Effector CD4-positive, alpha-beta T cell (primary cell): ENCODE measurements around the gene SNAP47.

ENCODE experiments used
- DNase-seq: peaks from one replicate; pipeline ENCODE4 v3.0.0-alpha.2; 2020

SNAP47 gene

GRCh38 chr1:227731696-227732585 lies 3.3 kb upstream of the SNAP47 start:
- no peak for DNase-seq

DNA sequence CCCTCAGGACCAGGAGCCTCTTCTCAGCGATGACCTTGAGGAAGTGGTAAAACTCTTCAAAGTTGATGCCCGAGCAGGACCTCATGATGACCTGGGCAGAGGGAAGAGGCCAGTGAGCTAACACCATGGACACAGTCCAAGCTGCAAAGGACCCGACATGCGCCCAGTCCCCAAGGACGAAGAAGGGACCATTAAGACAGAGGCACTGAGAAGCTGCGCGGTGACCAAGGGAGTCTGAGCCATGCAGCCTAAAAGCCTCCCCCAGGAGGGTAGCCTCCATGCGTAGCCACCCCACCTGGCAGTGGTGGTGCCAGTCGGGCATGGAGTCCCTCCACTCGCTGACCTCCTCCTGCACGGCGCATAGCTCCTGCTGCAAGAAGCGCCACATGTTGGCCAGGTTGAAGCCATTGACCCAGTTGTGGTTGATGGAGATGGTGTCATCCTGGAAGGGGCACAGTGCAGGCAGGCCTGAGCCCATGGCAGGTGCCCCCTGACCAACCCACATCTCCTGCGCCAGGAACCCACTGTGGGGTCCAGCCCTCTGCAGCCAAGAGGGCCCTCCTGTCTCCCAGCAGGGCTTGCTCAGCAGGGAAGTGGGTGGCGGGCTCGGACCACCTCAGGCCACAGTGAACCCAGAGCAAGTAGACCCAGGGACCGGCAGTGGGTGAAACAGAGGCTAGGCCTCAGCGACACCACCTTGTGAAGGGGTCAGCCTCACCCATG lies 2.5 kb upstream of the SNAP47 start:
- DNase-seq = no peak

DNA sequence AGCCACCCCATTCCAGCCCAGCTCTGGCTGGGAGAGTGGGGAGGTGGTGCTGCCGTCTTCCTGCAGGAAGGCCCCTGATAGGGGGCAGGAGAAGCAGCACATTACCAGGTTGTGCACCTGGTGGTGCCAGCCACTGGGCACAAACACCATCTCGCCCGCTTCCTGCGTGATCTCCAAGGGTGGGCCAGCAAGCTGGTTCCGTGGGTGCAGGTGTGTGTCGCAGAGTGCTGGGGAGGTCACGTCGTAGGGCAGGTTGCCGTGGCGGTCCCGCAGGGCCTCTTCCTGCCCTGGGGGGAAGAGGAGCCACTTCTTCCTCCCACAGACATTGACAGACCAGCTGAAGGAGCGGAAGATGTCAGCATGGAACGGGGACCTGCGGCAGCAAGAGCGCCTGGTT lies 1.9 kb upstream of the SNAP47 start:
- DNase-seq = no peak

GRCh38 chr1:227733751-227734545 lies 1.3 kb upstream of the SNAP47 start:
- DNase-seq = no peak

DNA sequence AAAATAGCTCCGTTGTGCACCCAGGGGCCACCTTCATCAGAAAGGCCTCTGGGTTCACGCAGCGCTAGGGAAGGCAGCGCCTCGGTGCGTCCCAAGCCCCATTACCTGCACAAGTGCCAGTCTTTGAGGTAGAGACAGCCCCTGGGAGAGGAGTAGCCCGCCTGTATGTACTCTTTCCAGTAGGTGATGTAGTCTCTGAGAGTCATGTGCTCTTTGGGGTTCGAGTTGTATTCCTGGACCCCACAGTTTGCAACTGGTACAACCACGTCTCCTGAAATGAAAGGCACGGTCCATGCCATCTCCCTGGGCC lies 734 bp upstream of the SNAP47 start:
- DNase-seq = no peak

DNA sequence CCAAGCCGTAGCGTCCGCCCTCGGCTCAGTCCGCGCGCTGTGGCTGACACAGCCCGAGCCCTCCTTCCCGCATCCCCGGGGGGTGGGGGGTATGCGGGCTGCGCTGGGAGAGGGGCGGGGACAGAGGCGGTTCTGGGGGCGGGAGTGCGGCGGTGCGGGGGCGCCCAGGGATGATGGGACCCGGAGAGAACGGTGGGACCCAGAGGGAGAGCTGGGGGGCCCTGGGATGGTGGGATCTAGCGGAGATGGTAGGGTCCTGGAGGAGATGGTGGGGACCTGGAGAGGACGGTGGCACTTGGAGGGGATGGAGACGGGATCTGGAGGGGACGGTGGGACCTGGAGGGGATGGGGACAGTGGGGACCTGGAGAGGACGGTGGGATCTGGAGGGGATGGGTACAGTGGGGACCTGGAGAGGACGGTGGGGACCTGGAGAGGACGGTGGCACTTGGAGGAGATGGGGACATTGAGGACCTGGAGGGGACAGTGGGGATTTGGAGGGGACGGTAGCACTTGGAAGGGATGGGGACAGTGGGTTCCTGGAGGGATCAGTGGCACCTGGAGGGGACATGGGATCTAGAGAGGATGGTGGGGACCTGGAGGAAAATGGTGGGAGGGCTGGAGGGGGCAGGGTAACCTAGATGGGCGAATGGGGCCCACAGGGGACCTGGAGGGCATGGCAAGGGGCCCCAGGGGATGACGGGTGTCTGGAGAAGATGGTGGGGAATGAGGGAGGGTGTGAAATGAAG lies 477 bp downstream of the SNAP47 start:
- DNase-seq = no peak

DNA sequence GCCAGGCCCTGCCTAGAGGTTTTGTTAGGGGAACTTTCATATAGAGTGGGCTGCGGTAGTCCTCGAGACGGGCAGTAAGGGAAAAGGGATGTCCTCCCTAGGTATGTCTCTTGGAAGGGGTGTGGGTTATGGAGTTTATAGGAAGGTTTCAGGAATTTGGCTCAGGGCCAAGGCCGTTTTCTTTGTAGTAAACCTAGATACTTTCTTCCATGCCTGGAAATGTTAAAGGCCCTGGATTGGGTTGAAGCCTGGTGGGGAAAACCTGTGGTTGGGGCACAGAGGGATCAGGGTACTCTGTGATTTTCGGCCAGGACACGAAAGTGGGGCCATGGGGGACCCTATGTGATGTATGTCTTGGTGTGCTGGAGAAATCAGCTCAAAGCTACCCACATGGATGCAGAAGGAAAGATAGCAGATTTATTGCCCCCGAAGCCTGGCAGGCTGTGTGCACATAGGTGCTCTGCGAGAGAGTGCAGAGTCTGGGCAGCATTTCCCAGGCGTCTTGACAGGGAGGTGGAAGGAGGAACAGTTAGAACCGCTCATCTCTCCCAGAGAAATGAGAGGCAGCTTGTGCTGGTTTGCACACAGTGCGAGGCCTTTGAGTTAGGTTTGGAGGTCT lies 1.7 kb downstream of the SNAP47 start:
- DNase-seq = no peak

GRCh38 chr1:227738820-227739219 lies 3.6 kb downstream of the SNAP47 start:
- DNase-seq = no peak

DNA sequence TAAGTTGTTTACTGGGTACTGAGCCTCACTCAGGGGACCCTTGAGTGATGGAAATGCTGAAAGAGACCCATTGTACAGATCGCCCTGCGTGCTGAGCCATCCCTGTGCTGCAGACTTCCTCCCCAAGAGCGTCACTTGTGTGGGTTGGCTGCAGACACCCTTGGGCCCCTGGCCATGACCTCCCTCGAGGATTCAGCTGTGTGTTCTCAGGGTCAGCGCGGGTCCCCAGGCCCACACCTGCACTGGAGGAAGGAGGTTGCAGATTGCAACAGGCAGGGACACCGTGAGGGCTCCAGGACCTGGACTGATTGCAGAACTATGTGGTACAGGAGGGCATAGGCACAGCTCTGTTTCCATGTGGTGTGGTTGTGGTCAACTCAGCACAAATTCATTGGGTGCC lies 4.4 kb downstream of the SNAP47 start:
- DNase-seq = no peak

DNA sequence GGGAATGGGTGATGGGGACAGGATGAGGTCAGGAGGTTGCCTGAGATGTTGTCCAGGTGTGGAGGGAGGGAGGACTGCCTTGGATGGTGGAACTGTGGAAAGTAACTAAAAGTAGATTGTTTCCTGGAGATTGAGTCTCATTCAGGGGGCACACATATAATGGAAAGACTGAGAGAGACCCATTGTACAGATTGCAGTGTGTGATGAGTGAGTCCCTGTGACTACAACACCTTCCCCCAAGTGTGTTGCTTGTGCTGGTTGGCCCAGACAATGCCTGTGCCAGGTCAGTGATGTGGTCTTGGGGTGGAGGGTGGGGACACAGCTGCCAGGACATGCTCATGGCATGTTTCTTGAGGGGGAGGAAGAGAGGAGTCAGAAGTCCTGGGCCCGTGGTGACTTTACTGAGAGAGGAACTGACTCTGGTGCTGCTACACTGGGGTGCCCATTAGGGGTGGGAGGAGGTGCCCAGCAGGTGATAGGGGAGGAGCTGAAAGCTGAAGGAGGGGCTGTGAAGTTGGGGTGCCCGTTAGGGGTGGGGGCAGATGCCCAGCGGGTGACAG lies 5.2 kb downstream of the SNAP47 start:
- DNase-seq = no peak

- DNase-seq = no peak
Observed at GRCh38 chr1:227741166-227741870, 6.1 kb downstream of the SNAP47 start.

DNA sequence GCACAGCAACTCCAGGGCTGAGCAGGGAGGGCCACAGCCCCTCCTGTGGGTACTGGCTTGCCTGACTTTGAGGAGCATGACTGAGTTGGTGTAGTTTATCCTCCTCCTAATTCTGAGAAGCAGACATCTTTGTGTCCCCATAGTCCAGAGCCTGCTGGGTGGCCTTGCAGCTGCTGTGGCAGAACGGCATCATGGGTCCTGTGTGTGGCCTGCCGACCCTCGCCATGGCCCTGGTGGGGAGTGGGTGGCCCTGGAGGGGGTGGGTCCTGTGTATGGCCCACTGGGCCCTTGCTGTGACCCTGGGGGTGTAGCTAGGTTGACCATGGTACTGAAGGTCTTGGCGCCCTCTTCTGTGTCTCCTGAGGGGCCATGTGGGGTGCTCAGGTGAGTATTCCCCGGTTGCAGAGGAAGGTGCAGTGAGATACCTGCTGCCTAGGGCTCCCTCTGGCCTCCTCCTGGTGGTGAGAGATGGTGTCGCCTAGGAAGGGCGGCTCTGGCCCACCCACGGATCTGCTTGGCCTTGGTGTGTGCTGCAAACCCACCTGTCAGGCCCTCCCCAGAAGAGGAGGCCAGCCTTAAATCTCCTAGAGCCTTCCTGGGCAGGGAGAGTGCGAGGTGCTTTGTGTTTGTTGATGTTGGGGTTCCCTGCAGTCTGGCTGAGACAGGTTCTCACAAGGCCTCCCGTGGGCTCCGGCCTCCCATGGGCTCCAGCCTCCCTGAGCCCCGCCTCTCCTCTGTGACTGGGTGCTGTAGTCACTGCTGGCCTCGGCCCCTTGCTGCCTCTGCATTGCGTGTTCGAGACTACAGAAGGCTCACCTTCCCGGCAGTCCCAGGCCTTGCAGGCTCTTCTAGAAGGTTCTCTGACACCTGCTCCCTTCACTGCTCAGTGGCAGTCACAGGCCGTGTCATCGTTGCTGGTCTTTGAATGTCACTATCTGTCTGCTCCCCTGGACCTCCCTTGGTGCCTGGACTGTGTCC lies 7.8 kb downstream of the SNAP47 start:
- no peak for DNase-seq

GRCh38 chr1:227744668-227745067 lies 9.4 kb downstream of the SNAP47 start:
- no peak for DNase-seq

DNA sequence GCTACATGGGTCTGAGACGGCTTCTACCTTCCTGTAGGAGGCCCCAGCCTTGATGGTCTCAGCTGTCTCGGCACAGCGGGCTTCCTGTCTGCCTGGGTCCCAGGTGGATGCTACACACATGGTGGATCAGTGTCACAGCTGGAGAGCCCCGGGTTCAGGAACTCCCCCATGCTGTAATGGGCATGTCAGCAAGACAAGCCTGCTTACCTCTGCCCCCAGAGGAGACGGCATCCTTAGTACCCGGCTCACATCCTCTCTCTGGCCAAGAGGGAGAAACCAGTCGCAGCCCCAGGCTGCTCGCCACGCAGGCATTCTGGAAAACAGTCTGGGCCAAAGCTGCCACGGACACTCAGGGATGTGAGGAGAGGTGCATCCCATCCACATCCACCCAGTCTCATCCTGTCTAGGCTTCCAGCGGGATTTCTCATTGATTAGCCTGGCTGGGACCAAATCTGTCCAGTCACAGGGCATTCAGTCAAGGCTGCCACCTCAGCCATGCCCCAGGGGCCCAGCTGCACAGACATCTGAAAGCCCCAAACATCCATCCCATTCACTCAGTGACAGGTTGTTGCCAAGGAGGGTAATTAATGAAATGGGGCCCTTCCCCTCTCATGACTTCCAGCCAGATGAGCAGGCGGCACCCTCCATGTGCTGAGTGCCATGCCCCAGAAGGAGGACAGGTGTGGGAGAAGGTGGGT lies 10.5 kb downstream of the SNAP47 start:
- DNase-seq = no peak

DNA sequence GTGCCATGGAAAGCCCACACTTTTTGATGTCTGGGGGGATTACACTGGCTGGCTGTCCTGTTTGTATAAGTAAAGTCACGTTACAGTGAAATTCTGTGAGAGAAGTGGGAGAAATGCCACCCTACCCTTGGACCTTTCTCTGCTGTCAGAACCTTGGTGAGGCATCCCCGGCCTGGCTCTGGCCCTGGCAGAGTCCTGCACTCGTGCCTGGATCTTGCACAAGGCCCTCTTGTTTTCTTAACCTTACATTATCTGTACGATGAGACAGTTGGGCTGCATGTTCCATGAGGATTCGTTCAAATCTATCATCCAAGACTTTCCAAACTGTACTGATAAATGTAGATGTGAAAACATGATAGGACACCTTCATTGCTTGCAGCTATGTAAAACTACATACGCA lies 11.4 kb downstream of the SNAP47 start:
- no peak for DNase-seq

DNA sequence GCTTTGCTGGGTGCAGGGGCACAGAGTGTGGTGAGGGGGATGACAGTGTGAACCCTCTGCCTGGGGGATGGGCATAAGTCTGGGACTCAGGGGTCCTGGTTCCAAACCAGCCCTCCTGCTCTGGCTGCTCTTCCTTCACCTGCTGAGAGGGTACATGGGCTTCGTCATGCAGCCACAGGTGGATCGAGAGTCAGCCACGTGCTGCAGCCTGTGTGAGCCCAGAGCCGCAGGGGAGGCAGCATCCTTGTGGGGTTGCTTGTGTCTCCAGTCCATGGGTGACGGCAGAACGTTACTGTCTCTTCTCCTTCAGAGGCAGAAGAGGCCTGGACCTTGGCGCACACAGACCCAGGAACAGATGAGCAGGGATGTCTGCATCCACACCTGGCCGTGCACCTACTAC lies 12.1 kb downstream of the SNAP47 start:
- no peak for DNase-seq

- DNase-seq = no peak
Observed at GRCh38 chr1:227747948-227748495, 12.8 kb downstream of the SNAP47 start.

- no peak for DNase-seq
Observed at GRCh38 chr1:227748496-227749182, 13.4 kb downstream of the SNAP47 start.

- no peak for DNase-seq
Observed at GRCh38 chr1:227749225-227749624, 14.0 kb downstream of the SNAP47 start.
